CD4-positive, alpha-beta T cell treated with Interleukin-4 for 4 hours (primary cell): ENCODE results near the gene MAN2B2.

Experiments
- DNase-seq: peaks from one replicate; pipeline ENCODE4 v3.0.0-alpha.2; 2020

Gene MAN2B2

DNA sequence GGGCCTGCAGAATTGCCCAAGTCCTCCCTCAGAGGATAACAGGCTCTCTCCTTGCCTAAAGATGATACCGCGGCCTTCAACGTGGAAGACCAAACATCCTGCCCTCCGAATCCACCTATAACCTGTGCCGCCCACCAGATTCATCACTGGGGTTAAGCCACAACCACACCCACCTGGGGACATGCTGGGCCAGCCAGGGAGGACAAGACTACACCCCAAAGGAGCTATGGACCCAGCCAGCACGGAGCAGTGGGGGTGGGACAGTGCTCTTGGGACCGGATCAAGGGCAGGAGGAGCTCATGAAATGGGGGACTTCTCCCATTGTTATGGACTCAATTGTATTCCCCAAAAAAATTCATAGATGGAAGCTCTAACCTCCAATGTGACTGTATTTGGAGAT lies 6.8 kb upstream of the MAN2B2 start:
- no peak for DNase-seq

DNA sequence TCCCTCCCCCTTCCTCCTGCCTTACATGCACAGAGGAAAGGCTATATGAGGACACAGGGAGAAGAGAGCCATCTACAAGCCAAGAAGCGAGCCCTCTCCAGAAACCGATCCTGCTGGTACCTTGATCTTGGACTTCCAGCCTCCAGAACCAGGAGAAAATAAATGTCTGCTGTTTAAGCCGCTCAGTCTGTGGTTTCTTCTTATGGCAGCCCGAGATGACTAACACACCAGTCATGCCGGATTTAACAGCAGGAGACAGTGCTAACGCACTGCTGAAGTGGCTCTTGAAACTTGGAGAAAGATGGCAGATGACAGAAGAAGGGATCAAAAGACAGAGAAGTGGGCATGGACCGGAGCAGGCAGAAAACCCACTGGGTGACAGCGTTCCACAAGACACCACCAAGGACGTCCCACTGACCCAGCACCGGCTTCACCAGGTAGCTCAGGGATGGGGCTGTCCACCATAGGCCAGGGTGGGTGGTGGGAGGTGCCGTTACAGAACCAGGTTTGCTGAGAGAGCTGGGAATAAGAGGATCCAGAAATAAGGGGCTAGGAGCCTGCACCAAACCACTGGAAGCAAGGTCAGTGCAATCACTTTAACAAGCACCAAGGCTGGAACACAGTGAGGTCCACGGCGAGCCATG lies 6.2 kb upstream of the MAN2B2 start:
- DNase-seq: no peak

DNA sequence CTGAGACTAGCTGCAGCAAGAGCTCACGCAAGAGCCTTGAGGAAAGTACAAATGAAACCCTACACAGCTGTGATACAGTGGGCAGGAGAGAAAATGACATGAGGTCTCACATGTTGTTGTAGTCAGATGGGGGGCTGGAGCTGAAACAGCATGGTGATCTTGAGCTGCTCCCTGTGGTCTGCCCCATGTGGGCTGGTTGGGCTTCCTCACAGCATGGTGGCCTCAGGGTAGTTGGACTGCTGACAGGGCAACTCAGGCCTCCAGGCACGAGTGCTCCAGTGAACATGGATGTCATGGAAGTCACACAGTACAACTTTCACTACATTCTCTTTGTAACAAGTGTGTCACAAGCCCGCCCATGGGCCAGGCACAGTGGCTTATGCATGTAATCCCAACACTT lies 3.4 kb upstream of the MAN2B2 start:
- no peak for DNase-seq

DNA sequence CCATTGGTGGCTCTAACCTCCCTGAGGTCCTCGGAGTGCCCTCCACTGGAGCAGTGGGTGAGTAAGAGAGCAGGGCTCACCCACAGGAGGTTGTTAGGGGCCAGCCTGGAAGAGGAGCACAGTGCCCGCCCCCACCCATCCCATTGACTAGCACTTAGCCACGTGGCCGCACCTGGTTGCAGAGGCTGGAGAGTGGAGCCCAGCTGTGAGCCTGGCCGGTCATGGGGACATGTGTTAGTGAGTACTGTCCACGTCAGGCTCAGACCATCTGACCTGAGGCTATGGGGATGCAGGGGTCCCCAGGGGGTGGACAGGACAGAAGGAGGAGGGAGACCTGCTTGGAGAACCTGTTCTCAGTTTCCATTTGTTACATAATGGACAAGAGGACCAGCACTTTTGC lies 1.4 kb upstream of the MAN2B2 start:
- no peak for DNase-seq

DNA sequence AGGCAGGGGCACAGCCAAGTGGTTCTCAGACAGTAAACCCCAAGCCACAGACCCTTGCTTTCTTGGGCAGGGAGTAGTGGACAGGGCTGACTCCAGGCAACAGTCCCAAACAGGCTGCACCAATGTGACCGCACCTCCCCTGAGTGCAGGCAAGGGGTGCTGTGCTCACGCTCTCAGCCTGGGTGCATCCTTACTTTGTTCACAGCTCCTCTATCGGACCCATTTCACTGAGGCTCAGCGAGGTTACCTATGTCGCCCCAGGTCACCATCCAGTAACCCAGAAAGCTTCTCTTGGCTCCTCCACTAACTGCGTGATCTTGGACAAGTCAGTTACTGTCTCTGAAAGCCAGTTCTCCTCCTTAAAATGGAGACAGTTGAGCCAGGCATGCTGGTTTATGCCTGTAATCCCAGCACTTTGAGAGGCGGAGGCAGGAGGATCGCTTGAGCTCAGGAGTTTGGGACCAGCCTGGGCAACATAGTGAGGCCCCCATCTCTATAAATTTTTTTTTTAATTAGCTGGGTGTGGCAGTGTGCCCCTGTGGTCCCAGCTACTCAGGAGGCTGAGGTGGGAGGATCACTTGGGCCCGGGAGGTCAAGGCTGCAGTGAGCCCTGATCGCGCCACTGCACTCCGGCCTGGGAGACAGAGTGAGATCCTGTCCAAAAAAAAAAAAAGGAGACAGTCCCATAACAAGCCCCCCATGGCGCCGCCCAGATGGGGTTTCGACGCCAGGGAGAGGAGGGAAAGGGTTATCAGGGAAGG lies 823 bp upstream of the MAN2B2 start:
- no peak for DNase-seq

DNA sequence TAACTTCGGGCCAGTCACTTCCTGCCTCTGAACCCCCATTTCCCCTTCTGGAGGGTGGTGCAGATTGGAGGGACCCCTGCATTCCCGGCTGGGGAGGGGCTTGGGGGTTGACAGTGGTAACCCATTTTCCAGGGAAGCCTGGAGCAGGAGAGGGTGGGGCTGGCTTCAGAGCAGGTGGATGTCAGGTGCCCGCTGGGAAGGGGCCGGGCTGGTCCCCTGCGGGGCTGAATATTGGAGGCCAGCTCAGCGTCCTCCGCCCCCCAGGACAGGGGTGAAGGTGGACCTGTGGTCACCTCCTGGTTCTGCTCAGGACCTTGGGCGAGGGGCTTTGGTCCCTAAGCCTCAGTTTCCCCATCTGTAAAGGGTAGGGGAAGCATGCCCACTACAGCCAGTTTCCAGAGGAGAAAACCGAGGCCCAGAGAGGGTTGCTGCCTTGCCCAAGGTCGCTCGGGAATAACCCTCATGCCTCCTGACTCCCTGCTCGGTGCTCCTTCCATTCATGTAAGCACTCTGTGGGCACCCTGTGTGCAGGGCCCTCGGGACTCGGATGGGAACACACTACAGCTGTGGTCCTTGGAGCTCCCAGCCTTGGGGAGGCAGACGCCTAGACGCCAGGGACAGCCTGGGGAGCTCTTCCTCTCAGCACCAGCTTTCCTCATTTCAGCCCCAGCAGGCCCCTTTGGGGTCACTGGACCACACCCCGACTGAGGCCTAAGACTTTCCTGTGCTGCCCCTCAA lies 683 bp downstream of the MAN2B2 start:
- no peak for DNase-seq

DNA sequence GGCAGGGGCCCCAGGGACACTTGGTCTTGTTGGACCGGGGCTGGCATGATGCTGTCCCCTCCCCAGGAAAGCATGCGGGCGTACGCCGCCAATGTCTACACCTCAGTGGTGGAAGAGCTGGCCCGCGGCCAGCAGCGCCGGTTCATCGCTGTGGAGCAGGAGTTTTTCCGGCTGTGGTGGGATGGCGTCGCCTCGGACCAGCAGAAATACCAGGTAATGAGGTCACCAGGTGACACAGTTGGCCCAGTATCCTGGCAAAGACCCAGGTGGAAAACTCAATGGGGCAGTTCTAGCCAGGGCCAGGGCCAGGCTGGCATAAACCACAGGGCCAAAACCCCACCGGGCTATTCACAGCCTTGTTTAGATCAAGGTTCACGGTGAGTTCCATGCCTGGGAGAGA lies 1.5 kb downstream of the MAN2B2 start:
- no peak for DNase-seq

DNA sequence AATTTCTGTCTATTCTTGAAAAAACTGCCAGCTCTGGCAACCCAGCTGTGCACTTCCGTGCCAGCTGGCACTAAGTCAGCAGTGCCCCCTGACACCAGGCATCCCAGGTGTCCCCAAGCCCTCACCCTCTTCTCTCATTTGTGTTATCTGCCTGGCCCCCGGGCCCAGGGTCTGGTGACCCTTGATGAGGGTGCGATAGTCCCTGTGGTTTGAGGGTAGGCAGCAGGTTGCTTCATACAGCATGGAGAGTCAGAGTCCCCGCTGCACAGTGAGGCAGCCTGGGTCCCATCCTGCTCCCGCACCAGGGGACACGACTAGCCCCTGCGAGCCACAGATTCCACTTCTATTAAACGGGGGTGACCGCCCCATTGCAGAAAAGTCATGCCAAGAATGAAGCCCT lies 1.9 kb downstream of the MAN2B2 start:
- DNase-seq: no peak

DNA sequence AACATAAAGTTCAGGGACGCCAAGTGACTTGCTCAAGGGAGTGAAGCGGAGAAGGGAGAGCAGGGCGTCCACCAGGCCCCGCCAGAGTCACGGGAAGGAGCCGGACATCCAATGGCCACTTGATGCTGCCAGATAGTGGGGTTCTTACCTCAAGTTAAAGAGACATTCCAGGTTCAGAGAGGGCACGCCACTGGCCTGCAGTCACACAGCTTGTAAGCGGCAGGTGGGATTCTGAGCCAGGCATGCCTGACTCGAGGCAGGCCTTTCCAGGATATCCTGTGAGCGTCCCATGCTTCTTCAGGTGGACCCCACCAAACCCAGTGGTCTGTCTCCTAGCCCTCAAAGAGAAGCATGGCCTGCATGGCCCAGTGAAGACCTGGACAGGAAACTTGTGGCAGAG lies 2.4 kb downstream of the MAN2B2 start:
- DNase-seq: no peak

DNA sequence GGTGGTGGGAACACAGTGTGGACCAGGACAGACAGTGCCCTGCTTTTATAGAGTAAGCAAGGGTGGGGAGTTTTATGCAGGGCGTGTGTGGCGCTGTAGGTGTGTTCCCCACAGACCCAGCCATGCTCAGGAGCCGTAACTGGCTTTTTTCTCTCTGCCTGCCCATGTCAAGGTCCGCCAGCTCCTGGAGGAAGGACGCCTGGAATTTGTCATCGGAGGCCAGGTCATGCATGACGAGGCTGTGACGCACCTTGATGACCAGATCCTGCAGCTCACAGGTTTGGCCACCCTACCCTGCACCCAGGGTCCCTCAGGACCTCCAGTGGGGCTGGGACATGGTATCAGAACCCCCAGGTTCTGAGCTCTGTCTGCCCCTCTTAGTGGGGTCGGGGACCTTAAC lies 3.2 kb downstream of the MAN2B2 start:
- no peak for DNase-seq

DNA sequence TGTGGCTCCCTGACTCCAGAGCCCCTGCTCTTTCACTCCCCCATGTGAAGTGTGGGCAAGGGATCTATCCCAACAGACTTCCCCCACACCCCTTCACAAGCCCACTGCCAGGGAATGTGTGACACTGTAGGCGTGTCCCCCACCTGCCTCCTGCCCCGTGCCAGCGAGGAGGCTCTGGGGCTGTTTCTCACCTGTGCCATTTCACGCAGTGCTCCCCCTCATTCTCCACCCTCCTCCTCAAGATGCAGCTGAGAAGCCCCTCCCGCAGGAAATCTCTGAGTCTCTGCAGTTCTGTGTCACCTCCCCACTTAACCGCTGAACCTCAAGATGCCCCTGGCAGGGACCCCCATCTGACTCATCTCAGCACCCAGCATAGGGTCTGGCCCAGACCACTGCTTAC lies 5.4 kb downstream of the MAN2B2 start:
- DNase-seq: no peak

DNA sequence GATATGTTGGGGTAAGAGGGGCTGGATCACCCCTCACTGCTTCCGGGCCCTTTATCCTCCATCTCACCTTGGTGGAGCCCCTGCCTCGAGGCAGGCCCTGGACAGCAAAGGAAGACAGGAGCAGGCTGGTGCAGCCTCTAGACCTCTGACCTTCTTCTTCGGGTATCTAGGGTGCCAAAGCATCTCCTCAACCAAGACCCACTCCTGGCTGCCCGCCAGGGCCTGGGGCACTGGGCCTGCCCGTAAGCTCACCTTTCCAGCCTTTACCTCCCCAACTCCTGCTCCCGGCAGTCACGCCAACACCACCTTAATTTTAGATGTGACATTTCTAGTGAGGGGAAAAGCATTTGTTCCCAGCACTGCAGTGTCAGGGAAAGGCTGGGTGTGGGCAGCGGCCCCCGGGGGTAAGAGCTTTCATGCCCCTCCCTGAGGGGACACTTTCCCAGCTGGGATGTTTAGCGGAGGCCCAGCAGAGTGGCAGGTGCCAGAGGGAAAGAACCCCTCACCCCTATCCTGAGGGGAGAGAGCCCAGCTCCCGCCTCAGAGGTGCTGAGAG lies 6.7 kb downstream of the MAN2B2 start:
- no peak for DNase-seq

DNA sequence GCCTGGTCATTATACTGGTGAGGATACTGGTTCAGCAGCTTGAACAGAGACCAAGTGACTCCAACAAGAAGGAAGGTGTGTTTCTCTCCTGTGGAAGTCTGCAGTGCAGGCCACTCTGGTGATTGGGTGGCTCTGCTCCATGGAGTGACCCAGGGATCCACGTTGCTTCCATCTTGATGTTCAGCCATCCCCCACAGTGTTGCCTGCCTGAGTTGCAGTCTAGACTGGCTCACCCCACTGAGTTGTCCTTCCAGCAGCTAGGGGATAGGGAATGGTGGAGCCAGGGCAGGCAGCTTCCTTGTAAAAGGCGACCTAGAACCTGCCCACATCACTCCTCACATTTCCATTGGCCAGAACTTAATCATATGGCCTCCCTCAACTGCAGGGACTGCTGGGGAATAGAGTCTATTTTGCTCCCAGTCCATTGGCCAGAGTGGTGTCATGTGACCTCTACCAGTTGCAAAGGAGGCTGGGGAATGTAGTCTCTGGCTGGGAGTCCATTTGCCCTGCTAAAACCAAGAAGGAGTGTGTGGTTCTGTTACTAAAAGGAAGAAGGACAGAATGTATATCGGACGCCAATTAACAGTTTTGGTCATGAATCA lies 8.0 kb downstream of the MAN2B2 start:
- DNase-seq: no peak

DNA sequence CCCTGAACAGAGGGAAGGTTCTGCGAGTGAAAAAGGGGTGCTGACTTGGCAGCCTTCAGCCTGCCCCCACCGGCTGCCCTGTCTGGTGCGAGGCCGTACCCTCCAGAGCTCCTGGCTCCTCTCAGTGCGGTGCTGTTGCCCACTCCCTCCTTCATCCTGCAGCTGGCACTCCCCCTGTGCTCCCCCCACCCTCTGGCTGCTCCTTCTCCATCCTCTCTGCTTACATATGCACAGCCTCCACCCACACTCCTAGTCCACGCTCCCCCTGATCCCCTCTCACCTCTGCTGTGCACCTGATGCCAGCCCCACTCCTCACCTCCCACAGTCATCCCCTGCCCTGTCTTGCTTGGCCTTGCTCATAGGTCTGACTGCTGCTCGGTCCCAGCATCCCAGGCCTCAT lies 9.9 kb downstream of the MAN2B2 start:
- no peak for DNase-seq

DNA sequence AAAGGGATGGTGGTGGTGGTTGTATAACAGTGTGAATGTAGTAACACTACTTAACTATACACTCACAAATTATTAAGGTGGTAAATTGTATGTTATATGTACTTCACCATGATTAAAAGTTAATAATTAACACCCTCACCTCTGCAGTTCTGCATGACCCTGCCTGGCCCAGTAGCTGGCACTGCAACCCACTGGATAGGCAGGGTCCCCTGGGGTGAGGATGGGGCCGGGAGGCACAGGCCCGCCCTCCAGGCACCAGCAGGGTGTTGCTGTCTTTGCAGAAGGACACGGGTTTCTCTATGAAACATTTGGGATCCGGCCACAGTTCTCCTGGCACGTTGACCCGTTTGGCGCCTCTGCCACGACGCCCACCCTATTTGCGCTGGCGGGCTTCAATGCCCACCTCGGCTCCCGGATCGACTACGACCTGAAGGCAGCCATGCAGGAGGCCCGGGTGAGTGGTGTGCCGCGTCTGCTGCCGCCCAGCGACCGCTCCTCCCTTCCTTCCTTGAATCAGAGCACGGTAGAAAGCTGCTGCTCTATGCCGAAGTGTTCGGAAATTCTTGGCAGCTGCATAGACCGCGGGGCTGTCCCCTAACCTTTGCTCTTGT lies 11.8 kb downstream of the MAN2B2 start:
- DNase-seq: no peak

DNA sequence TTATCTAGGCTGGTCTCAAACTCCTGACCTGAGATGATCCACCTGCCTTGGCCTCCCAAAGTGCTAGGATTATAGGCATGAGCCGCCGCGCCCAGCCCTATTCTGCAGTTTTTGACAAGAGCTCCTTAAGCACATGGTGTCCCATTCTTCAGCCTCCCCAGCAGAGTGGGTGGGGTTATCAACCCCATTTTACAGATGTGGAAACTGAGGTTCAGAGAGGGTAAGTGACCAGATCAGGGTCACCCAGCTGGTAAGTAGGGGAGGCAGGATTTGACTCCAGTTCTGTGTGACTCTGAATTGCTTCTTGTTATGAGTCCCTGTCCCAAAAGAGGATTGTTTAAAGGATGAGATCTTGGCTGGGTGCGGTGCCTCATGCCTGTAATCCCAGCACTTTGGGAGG lies 14.5 kb downstream of the MAN2B2 start:
- DNase-seq: no peak

DNA sequence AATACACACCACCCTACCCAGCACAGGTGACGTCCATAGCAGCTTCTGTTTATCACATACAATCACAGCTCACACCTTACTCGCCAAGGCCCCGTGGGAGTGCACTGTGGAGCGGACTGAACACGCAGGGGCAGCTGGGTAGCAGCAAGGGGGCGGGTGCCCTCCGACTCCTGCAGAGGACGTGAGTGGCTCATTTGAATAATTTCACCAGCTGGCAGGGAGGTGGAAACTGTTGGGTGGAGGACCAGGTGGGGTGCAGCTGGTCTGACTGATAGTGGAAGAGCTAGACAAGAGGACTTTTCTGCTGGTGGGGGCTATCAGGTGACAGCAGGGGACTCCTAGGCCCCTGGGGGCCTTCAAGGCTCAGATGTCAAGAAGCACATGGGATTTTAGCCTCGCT lies 16.3 kb downstream of the MAN2B2 start:
- no peak for DNase-seq

DNA sequence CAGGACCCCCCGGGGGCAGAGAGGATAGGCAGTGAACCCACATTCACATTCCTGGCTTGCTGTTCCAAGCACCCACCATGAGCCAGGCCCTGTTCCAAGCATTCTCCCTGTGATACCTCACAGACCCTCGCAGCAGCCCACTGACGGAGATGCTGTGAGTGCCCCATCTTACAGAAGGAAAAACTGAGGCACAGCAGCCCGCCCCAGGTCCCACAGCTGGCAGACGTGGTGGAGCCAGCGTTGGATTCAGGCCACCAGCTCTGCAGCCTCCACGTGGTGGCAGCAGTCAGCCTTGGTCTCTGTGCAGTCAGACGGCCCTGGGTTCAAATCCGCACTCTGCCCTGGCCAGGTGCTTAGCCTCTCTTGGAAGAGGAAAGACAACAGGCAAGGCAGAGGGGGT lies 16.8 kb downstream of the MAN2B2 start:
- no peak for DNase-seq

DNA sequence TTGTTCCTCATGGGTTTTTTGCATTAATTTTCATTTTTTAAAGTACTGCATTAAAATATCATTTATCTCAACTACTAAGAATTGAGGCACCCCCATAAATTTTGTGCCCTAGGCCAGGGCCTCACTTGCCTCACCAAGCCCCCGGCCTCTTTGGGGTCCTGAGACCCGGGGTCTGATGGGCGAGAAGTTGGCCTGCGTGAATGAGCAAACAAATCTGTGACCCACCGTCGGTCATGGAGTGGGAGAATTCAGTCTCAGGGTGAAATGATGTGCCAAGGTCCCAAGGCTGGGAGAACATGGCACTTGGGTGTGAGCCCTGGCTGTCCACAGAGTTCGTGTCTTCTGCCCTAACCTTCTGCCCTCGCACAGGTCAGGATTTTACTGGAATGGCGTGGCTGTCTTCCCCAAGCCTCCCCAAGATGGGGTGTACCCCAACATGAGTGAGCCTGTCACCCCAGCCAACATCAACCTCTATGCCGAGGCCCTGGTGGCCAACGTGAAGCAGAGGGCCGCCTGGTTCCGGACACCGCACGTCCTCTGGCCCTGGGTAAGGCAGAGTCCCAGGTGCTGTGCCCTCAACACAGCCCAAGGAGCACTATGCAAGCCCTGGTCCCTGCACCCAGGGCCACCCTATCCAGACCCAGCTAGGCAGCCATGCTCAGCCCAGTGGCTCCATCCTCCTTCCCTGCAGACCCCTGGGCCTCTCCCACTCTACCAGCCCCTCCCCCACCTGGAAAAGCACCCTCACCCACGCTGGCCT lies 18.0 kb downstream of the MAN2B2 start:
- no peak for DNase-seq

DNA sequence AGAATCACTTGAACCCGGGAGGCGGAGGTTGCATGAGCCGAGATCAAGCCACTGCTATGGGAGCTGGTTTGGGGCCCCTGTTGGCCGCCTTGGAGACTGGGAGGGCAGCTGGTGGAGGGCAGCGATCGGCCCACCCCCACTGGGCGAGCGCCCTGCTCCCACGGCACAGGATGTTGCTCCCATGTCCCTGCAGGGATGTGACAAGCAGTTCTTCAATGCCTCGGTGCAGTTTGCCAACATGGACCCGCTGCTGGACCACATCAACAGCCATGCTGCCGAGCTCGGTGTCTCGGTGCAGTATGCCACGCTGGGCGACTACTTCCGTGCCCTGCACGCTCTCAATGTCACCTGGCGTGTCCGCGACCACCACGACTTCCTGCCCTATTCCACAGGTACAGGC lies 19.4 kb downstream of the MAN2B2 start:
- DNase-seq: no peak

DNA sequence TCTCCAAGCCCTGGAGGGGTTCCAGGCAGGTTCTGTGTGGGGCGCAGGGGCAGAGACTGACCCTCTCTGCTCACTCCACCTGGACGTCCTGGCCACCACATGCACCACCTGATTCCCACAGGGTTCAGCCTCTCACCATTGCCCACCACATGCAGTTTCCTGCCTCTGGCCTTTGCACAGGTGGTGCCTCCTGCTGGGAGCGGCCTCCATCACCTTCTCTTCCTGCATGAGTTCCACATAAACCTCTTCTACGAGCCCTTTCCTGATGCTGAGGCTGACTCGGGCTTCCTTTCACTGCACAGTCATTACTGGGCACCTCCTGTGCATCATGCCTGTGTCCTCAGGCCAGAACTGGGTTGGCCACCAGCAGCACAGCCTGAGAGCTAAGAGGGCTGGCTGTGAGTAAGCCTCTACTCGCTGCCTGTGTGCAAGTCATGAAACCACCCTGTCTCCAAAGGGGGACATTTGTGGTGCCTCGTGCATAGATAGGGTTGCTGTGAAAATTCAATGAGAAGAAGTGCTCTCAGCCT lies 19.9 kb downstream of the MAN2B2 start:
- DNase-seq: no peak
